ENCODE data around the gene HBS1L. TPM values are rescaled to one million over a fixed set of nuclear protein-coding genes. Genes with fewer than 3 reads are reported as not detected.

The HBS1L gene
- polyA plus RNA-seq, 3 donors = 16.0 to 48.9 (median 36.3) TPM

GRCh38 chr6:134995536-134995935 is 59.1 kb downstream of the HBS1L start:
- H3K27ac Mint-ChIP-seq = no peak overlapping the region
- no peak overlapping the region for H2AFZ ChIP-seq (ENCODE audit: insufficient read depth, low read depth, low read length, poor library complexity, severe bottlenecking)
- no peak overlapping the region for H3K4me3 ChIP-seq (replicated peaks in 1 of 3; ENCODE audit: low read depth in 2 of 3, low read length in 3 of 3)
- H3K4me3 Mint-ChIP-seq = no peak overlapping the region
- no CpG with 5 or more reads among the region's 1 CpG for WGBS (ENCODE audit: insufficient coverage)
- peaks cover 47 to 60% of the 10 kb centered on the region in 2 donors for H3K36me3 Mint-ChIP-seq
- H3K27me3 ChIP-seq (ENCODE audit: control insufficient read depth in 2 of 2, insufficient read depth in 2 of 2, low read length in 2 of 2) = no peaks in the 10 kb centered on the region
- no peaks in the 10 kb centered on the region for H3K27me3 Mint-ChIP-seq (ENCODE audit: low read depth in 3 of 3)
- H3K4me1 Mint-ChIP-seq = no peaks in the 10 kb centered on the region
- no peaks in the 10 kb centered on the region for H3K4me1 ChIP-seq (ENCODE audit: control insufficient read depth in 1 of 2, insufficient read depth in 2 of 2, low read length in 2 of 2)
- H4K20me1 ChIP-seq (ENCODE audit: insufficient read depth, low read length) = no peaks in the 10 kb centered on the region
- no peaks in the 10 kb centered on the region for H3K79me2 ChIP-seq (ENCODE audit: insufficient read depth, low read length)
- no peak for TF ChIP-seq CTCF (IDR thresholded peaks at IDR 0.05)
- no peak for DNase-seq
- peaks cover 59 to 93% of the 10 kb centered on the region in 2 donors for H3K36me3 ChIP-seq (replicated peaks in 1 of 2; ENCODE audit: control insufficient read depth in 1 of 2, insufficient read depth in 2 of 2, low read length in 2 of 2)
- no peak overlapping the region for H3K9ac ChIP-seq (ENCODE audit: insufficient read depth, low read length, poor library complexity, severe bottlenecking)
- no peaks in the 10 kb centered on the region for H3K9me3 Mint-ChIP-seq
- intact Hi-C loops (cut with micrococcal nuclease) = no loop called here
- no peak overlapping the region for H3K4me2 ChIP-seq (replicated peaks; ENCODE audit: extremely low read depth, low read length, poor library complexity, severe bottlenecking)
- H3K27ac ChIP-seq (ENCODE audit: low read depth in 1 of 2, low read length in 2 of 2) = no peak overlapping the region
- H3K9me3 ChIP-seq (replicated peaks in 1 of 2; ENCODE audit: control insufficient read depth in 1 of 2, insufficient read depth in 1 of 2, low read length in 2 of 2) = no peaks in the 10 kb centered on the region

DNA sequence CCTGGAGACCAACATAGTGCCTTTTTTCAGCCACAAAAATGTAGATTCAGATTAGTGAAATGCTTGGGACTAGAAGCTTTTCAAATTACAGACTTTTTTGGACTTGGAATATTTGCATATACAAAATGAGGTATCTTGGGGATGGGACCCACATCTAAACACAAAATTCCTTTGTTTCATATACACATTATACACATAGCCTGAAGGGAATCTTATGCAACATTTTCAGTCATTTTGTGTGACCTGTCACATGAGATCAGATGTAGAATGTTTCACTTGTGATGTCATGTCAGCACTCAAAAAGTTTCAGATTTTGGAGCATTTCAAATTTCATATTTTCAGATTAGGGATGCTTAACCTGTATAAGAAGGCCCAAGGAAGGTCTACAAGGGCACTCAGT is 60.2 kb downstream of the HBS1L start:
- TF ChIP-seq CTCF (IDR thresholded peaks at IDR 0.05) = no peak
- Mint-ChIP-seq H3K27me3 (ENCODE audit: low read depth in 3 of 3) (no peaks in the 10 kb centered on the region), H3K4me3 (no peak overlapping the region), H3K9me3 (no peaks in the 10 kb centered on the region), H3K27ac (no peak overlapping the region), H3K36me3 (peaks cover 49 to 63% of the 10 kb centered on the region in 2 donors), H3K4me1 (no peaks in the 10 kb centered on the region)
- Histone ChIP-seq H3K9ac (ENCODE audit: insufficient read depth, low read length, poor library complexity, severe bottlenecking) (no peak overlapping the region), H3K4me1 (ENCODE audit: control insufficient read depth in 1 of 2, insufficient read depth in 2 of 2, low read length in 2 of 2) (no peaks in the 10 kb centered on the region), H3K4me2 (replicated peaks; ENCODE audit: extremely low read depth, low read length, poor library complexity, severe bottlenecking) (no peak overlapping the region), H2AFZ (ENCODE audit: insufficient read depth, low read depth, low read length, poor library complexity, severe bottlenecking) (no peak overlapping the region), H4K20me1 (ENCODE audit: insufficient read depth, low read length) (no peaks in the 10 kb centered on the region), H3K27ac (ENCODE audit: low read depth in 1 of 2, low read length in 2 of 2) (no peak overlapping the region), H3K79me2 (ENCODE audit: insufficient read depth, low read length) (no peaks in the 10 kb centered on the region), H3K9me3 (replicated peaks in 1 of 2; ENCODE audit: control insufficient read depth in 1 of 2, insufficient read depth in 1 of 2, low read length in 2 of 2) (no peaks in the 10 kb centered on the region), H3K4me3 (replicated peaks in 1 of 3; ENCODE audit: low read depth in 2 of 3, low read length in 3 of 3) (no peak overlapping the region), H3K27me3 (ENCODE audit: control insufficient read depth in 2 of 2, insufficient read depth in 2 of 2, low read length in 2 of 2) (no peaks in the 10 kb centered on the region), H3K36me3 (replicated peaks in 1 of 2; ENCODE audit: control insufficient read depth in 1 of 2, insufficient read depth in 2 of 2, low read length in 2 of 2) (peaks cover 62 to 94% of the 10 kb centered on the region in 2 donors)
- DNase-seq = no peak
- intact Hi-C loops (cut with micrococcal nuclease) = no loop called here
